Aorta (tissue), 5 donors: Measurements from ENCODE around the gene SIX5. TPM values are rescaled to one million over a fixed set of nuclear protein-coding genes. Genes with fewer than 3 reads are reported as not detected.

Source experiments
- ATAC-seq: fragments of 200-7000 bp; cut with Tn5 transposase; one replicate; pipeline ENCODE4 v1.9.1; 2022; ENCODE audit warnings: moderate library complexity; ENCODE audit not compliant: low FRiP score
- DNase-seq, 2 donors: peaks; one replicate each; pipeline ENCODE4 v3.0.0-alpha.2; 2020
- H3K27ac ChIP-seq, 2 donors: one replicate each; pipeline ENCODE4 v1.5.1; 2013; ENCODE audit warnings: low read length in 2 of 2, mild to moderate bottlenecking in 2 of 2, moderate library complexity in 2 of 2, control low read depth in 1 of 2, inconsistent platforms in 1 of 2, low read depth in 1 of 2
- H3K27me3 ChIP-seq, 2 donors: one replicate each; pipeline ENCODE4 v1.6.1; 2013; ENCODE audit warnings: control low read depth in 1 of 2, low read length in 1 of 2, mild to moderate bottlenecking in 1 of 2, moderate library complexity in 1 of 2; ENCODE audit not compliant: insufficient read depth in 2 of 2, control insufficient read depth in 1 of 2
- H3K36me3 ChIP-seq, 2 donors: one replicate each; pipeline ENCODE4 v1.6.1; 2013; ENCODE audit warnings: control low read depth in 1 of 2, low read length in 1 of 2, mild to moderate bottlenecking in 1 of 2; ENCODE audit not compliant: insufficient read depth in 2 of 2, control insufficient read depth in 1 of 2
- H3K4me1 ChIP-seq, 2 donors: one replicate each; pipeline ENCODE4 v1.6.1; 2013; ENCODE audit warnings: low read length in 2 of 2, control low read depth in 1 of 2, mild to moderate bottlenecking in 1 of 2, moderate library complexity in 1 of 2; ENCODE audit not compliant: insufficient read depth in 2 of 2, control insufficient read depth in 1 of 2
- H3K4me3 ChIP-seq, 2 donors: one replicate each; pipeline ENCODE4 v1.5.1; 2013; ENCODE audit warnings: low read length in 2 of 2, control low read depth in 1 of 2, mild to moderate bottlenecking in 1 of 2
- H3K9me3 ChIP-seq: one replicate; pipeline ENCODE4 v1.6.1; 2013; ENCODE audit warnings: mild to moderate bottlenecking, low read length; ENCODE audit not compliant: control insufficient read depth
- WGBS, 2 donors: extraction: QIAGEN DNeasy Blood & Tissue Kit; methylation state at CpG; one replicate each; pipeline ENCODE4 v1.1.7; 2013; 5-methylcytosine and 5-hydroxymethylcytosine counted together
- intact Hi-C, 2 donors: fragments of 100-400 bp; cut with DNase I; formaldehyde crosslinking; loops; one replicate each; pipeline versions ENCODE4 v1.14.2 to v1.15.0; 2022
- long read RNA-seq, 2 donors: library from polyadenylated mRNA; unstranded; transcript quantifications; one replicate each; pipeline ENCODE4 v2.0.0, GENCODE V29; 2020 to 2021
- polyA plus RNA-seq, 2 donors: library from polyadenylated mRNA; stranded (reverse); fragments of 200-250 nt; gene quantifications; one replicate each; pipeline ENCODE4 v1.2.3, GENCODE V29; 2013
- total RNA-seq, 2 donors: library from RNA; stranded (reverse); fragmentation: NEBNext Ultra II Directional; extraction: Animal tissue kit (Norgen Biotek cat#: 25700); gene quantifications; one replicate each; pipeline ENCODE4 v1.2.1, GENCODE V29; 2021
- donor health status: healthy with polysubstance abuse.
- donor health status: Bipolar disorder and iron deficiency.
- donor health status: DM: no; HTN: no; CAD: no.
- donor health status: DM: no; HTN: no; CAD: no.
- donor health status: DM: yes; HTN: yes; CAD: no.

SIX5 gene
- total RNA-seq (10 to 100 TPM; 17.8 to 27.3 TPM), polyA plus RNA-seq (10 to 100 TPM in 1 of 2 donors, 1 to 10 TPM in 1; 8.1 to 34.4 TPM)
- long read RNA-seq, donor 1, transcript SIX5-202 (2 exons, 1,809 nt) = major isoform, 5 of 20 reads
- long read RNA-seq, donor 1, partial matches to known transcripts = 9 of 20 reads
- long read RNA-seq, donor 1, other reads (novel, unspliced or antisense) = 2 of 20 reads
- long read RNA-seq, donor 2, partial matches to known transcripts = 1 of 12 reads
- long read RNA-seq, donor 2, other reads (novel, unspliced or antisense) = 6 of 12 reads

DNA sequence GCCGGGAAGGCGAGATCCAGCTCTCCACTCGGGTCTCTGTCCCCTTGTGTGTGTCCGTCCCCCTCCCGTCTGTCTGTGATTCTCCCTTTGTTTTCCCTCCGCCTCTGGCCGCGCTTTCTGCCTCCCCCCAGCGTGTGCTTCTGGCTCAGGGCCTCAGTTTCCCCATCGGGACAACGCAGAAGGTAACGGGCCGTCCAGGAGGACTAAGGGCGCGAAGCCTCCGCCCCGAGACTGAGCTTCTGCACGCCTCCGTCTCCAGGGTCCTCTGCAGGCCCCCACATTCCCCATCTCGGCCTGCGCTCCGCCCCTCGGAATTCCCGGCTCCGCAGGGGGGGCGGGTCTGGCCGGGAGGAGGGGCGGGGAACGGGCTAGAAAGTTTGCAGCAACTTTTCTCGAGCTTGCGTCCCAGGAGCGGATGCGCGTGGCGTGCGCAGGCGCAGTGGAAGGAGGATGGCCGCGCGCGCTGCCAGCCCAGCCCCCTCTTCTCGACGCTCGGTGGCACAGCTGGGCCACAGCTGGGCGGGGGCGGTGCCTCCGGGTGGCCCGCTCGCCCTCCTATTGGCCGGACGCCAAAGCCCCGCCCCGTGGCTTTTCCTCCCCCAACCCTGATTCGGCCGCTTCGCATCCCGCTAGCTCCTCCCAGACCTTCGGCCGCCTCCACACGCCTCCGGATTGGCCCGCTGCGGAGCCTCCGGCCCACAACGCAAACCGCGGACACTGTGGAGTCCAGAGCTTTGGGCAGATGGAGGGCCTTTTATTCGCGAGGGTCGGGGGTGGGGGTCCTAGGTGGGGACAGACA lies at the start of gene SIX5:
Gene SIX5 (minus strand): TSS at position 269 of the 799 bp plus-strand sequence. CDS start 408 bp downstream, outside the sequence.
- Histone ChIP-seq H3K4me1 (no peaks in the 10 kb centered on the region), H3K27me3 (no peaks in the 10 kb centered on the region), H3K9me3 (no peaks in the 10 kb centered on the region), H3K4me3 (peak within 1 kb of the TSS; percentile 74 to 79), H3K36me3 (no peaks in the 10 kb centered on the region), H3K27ac (peak within 1 kb of the TSS; percentile 39 to 93)
- DNase-seq = peak; percentile 99 to 100
- intact Hi-C loops = loop anchor here (2.0 to 5.0 kb wide), 4 partner anchors 14 to 77 kb away; partner anchors contain the start of genes FBXO46 (in 2 of the 2), MEIOSIN (in 2 of the 2), DMPK (in 1 of the 2) and QPCTL (in 1 of the 2)
- 0 to 1% methylated on average over 66 to 70 of the region's 70 CpGs for WGBS, 2 donors
- ATAC-seq = peak; percentile 83

DNA sequence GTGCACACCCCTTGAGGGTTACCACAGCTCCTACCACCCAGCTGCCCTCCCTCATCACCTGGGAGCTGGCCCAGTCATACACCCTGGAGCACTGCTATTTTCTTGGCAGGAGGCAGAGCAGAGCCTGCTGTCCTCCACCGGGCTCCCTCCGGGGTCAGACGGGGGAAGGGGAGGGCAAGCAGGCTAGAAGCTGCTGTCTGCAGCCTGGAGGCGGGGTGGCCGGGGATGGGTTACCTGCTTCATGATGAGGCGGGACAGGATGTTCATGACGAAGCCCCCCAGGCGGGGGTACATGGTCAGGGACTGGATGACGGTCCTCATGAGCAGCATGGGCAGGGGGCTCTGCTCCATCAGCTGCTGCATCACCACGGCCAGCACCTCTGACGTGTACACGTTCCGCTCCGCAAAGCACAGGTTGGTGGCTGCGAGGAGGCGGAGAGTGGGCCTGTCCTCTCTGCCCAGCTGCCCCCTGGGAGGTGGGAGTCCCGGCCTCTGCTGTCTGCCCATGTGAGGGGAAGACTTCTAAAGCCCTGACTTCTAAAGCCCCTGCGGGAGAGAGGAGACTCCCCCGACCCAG lies 48.8 kb upstream of the SIX5 start:
- H3K27ac ChIP-seq = no peak overlapping the region
- ATAC-seq (no peak), DNase-seq (no peak)
- intact Hi-C loops = loop anchor here in 1 of 2 donors (5.0 kb wide), 1 partner anchor 64 kb away; no protein-coding TSS in a partner anchor
- no peaks in the 10 kb centered on the region for H3K27me3 ChIP-seq
- H3K9me3 ChIP-seq = no peaks in the 10 kb centered on the region
- H3K36me3 ChIP-seq = peaks cover 0 to 1% of the 10 kb centered on the region in 2 donors
- no peak overlapping the region for H3K4me3 ChIP-seq
- H3K4me1 ChIP-seq = no peaks in the 10 kb centered on the region
- 75 to 78% methylated on average over 19 of the region's 19 CpGs for WGBS, 2 donors

DNA sequence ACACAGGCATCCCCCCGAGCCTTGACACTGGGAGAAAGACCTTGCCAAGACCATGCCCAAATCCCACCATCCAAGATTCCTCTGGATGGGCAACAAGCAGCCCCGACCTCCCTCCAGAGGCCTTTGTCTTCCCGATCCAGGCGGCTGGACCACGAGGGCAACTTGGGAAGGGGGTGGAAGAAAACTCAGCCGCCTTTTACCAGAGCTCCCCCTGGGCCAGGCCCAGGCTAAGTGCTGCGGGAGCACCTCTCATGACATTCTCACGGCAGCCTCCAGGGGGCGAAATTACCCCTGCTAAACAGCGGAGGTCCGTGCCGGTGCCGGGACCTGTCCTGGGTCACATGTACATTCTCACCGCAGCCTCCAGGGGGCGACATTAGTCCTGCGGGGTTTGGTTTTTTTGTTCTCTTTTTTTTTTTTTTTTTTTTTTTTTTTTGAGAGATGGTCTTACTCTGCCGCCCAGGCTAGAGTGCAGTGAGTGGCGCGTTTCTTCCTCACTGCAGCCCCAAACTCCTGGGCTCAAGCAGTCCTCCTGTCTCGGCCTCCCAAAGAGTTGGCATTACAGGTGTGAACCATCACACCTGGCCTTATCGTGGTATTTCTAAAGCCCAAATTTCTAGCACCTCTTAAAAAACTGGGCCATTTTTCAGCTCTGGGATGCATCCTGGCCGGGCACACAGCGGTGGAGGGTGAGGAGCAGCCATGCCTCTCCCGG lies 48.1 kb upstream of the SIX5 start:
- H3K4me1 ChIP-seq = no peaks in the 10 kb centered on the region
- no peak overlapping the region for H3K4me3 ChIP-seq
- intact Hi-C loops = loop anchor here in 1 of 2 donors (5.0 kb wide), 1 partner anchor 65 kb away; no protein-coding TSS in a partner anchor

DNA sequence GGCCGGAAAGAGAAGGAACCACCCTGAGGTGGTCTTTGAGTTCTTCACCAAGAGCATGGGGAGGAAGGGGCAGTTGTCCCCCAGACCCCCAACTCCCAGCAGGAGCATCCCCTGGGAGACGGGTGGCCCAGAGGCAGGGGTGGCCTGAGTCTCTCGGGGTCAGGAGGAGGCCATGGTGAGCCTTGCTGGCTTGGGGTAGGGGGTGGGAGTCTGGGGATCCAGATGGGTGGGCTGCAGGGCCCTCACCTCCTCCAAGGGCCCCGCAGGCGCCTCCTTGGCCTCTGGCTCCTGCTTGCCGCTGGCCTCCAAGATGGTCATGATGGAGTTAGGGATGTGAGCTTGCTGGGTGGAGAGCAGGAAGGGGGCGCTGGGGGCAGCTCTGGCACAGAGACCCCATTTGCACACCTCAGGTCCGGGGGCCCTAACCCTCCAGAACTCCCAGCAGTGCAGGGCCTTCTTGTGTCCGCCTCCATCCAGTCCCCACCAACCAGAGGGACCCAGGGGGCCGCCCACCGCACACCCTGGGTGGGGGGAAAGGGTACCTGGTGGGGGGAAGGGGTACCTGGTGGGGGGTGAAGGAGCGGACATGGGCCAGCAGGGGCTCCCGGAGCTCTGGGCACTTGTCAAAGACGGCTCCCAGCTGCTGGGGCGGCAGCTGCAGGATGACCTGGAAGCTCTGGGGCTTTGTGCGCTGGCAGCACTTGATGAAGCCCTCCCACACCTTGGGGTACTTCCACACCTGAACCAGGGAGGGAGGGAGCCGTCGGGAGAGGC lies 47.4 kb upstream of the SIX5 start:
- DNase-seq (no peak), ATAC-seq (no peak)
- Histone ChIP-seq H3K27me3 (no peaks in the 10 kb centered on the region), H3K27ac (no peak overlapping the region), H3K9me3 (no peaks in the 10 kb centered on the region), H3K4me1 (no peaks in the 10 kb centered on the region), H3K4me3 (no peak overlapping the region), H3K36me3 (no peaks in the 10 kb centered on the region)
- WGBS, 2 donors = 73 to 74% methylated on average over 15 to 18 of the region's 18 CpGs
- intact Hi-C loops = loop anchor here in 1 of 2 donors (5.0 kb wide), 1 partner anchor 66 kb away; no protein-coding TSS in a partner anchor

More for the DNA sequence above, 48.1 kb upstream of the SIX5 start:
- no peaks in the 10 kb centered on the region for H3K9me3 ChIP-seq
- H3K27ac ChIP-seq = no peak overlapping the region
- no peaks in the 10 kb centered on the region for H3K36me3 ChIP-seq
- H3K27me3 ChIP-seq = no peaks in the 10 kb centered on the region
- WGBS, 2 donors = 24 to 26% methylated on average over 24 of the region's 24 CpGs
- DNase-seq (peak; percentile 96 to 98), ATAC-seq (peak; percentile 92)

DNA sequence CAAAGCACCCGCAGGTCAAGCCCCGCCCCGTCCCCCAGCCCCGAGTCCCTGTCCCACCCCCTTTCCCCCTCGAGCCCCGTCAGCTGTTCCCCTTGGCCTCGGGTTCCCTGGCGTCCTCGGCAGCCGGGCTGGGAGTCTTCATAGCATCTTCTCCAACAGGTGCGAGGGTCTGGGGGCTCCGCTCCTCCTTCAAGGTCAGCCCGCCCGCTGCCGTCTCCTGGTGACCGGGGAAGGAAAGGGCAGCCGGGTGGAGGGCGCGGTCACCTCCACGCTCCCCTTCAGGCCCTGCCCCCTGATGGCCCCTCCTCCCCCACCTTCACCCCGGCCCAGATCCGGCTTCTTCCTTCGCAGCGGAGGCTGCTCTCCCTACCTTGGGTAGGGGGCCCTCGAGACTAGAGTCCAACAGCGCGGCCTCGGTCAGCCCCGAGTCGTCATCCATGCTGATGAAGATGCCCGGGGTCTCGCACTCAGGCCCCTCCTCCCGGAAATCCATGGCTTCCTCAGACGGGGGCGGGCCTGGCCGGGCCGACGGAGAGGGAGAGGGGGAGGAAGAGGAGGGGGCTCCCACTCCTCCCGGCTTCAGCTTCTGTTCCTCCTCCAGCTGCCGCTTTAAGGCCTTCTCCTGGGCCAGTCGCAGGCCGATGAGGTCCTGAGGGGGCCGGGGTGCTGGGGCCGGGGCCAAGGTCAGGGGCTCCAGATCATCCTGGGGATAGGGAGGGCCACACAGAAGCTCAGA lies 46.6 kb upstream of the SIX5 start:
- Histone ChIP-seq H3K4me1 (no peaks in the 10 kb centered on the region), H3K4me3 (peak overlapping the region; percentile 29 to 40), H3K27me3 (no peaks in the 10 kb centered on the region), H3K36me3 (no peaks in the 10 kb centered on the region), H3K9me3 (no peaks in the 10 kb centered on the region), H3K27ac (no peak overlapping the region)
- peak; percentile 11 for ATAC-seq
- intact Hi-C loops = loop anchor here in 1 of 2 donors (5.0 kb wide), 1 partner anchor 67 kb away; no protein-coding TSS in a partner anchor
- DNase-seq = no peak
- 7 to 9% methylated on average over 34 to 44 of the region's 44 CpGs for WGBS, 2 donors

DNA sequence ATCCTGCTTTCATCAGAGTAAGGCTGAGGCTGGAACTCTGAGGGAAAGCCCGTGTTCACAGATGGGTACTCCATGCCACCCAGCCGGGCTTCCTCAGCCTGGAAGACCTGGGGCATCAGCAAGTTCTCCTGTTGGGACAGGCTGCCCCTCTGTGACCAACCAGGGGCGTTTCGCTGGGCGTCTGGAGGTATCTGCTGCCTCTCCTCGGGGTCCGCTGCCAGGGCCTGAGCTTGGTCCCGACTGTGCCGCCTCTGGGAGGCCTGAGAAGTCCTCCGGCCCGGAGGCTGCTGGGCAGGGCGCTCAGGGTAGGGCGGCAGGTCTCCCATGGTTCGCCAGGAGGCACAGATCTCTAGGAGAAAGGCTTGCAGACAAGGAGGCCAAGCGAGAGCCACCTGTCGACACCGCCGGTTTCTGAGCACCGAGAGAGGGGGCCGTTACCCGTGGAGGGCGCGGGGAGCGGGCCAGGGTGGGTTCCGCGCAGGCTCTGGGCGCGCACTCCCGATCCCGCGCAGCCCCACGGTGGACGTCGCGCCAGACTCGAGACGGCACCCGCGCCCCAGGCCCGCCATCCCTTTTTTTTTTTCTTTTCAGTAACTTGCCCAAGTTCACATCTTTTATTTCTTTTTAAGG lies 45.9 kb upstream of the SIX5 start, which contains the start of gene RSPH6A:
Gene RSPH6A (minus strand): TSS at position 458 of the 630 bp plus-strand sequence. CDS start 132 bp downstream, at position 326.
- ATAC-seq (no peak), DNase-seq (no peak)
- Histone ChIP-seq H3K27me3 (no peaks in the 10 kb centered on the region), H3K36me3 (no peaks in the 10 kb centered on the region), H3K4me3 (peak within 1 kb of the TSS; percentile 29 to 40), H3K9me3 (no peaks in the 10 kb centered on the region), H3K27ac (no peak within 1 kb of the TSS), H3K4me1 (no peaks in the 10 kb centered on the region)
- intact Hi-C loops = loop anchor here (5.0 kb wide), 2 partner anchors 37 to 67 kb away; no protein-coding TSS in a partner anchor
- 6 to 17% methylated on average over 40 of the region's 40 CpGs for WGBS, 2 donors
